SU-DHL-6 (cell line): Measurements from ENCODE around the gene CDH23.

Experiments used
- H2AFZ ChIP-seq: fragments of 200-600 bp; sonication (generic); 2 replicates; pipeline ENCODE4 v1.6.1; 2014; ENCODE audit warnings: low read depth, mild to moderate bottlenecking, moderate library complexity, mixed read lengths, antibody characterized with exemption, low read length; ENCODE audit not compliant: severe bottlenecking
- H3F3A ChIP-seq: fragments of 200-600 bp; shearing (Covaris generic); 2 replicates; pipeline ENCODE4 v1.6.0; 2016; ENCODE audit warnings: antibody characterized with exemption, mild to moderate bottlenecking; ENCODE audit not compliant: insufficient read depth
- H3K27ac ChIP-seq: fragments of 200-600 bp; sonication (generic); 2 replicates; pipeline ENCODE4 v1.5.1; 2016; ENCODE audit warnings: low read depth, mild to moderate bottlenecking, low read length, moderate library complexity, mixed read lengths
- H3K27me3 ChIP-seq: fragments of 200-600 bp; sonication (generic), shearing (Covaris generic); 2 replicates; pipeline ENCODE4 v1.6.0; 2014; ENCODE audit warnings: mild to moderate bottlenecking, low read length
- H3K36me3 ChIP-seq: fragments of 200-600 bp; sonication (generic); 2 replicates; pipeline ENCODE4 v1.6.1; 2014; ENCODE audit warnings: mild to moderate bottlenecking, low read length, mixed read lengths
- H3K4me2 ChIP-seq: fragments of 300-600, 200-600 bp; shearing (Covaris generic), sonication (generic); 2 replicates; pipeline ENCODE4 v1.6.0; 2014; ENCODE audit warnings: low read length, low read depth, mild to moderate bottlenecking; ENCODE audit not compliant: poor library complexity, severe bottlenecking
- H3K4me3 ChIP-seq: fragments of 200-600 bp; sonication (generic); 2 replicates; pipeline ENCODE4 v1.5.1; 2014; ENCODE audit warnings: antibody characterized with exemption, low read length, mild to moderate bottlenecking, mixed read lengths; ENCODE audit not compliant: insufficient read depth, poor library complexity, severe bottlenecking
- H3K79me2 ChIP-seq: fragments of 200-600 bp; sonication (generic); 2 replicates; pipeline ENCODE4 v1.6.1; 2014; ENCODE audit warnings: mild to moderate bottlenecking, low read length, moderate library complexity; ENCODE audit not compliant: insufficient read depth
- H3K9ac ChIP-seq: fragments of 200-600 bp; sonication (generic); 2 replicates; pipeline ENCODE4 v1.7.0; 2014; ENCODE audit warnings: mild to moderate bottlenecking, low read length
- H3K9me2 ChIP-seq: fragments of 200-600 bp; sonication (generic); replicated peaks from 2 replicates; pipeline ENCODE4 v1.6.1; 2014; ENCODE audit warnings: low read length; ENCODE audit not compliant: insufficient read depth
- H3K9me3 ChIP-seq: fragments of 200-600 bp; sonication (generic); 2 replicates; pipeline ENCODE4 v1.6.1; 2014; ENCODE audit warnings: low read length, mixed read lengths; ENCODE audit not compliant: insufficient read depth
- H4K20me1 ChIP-seq: fragments of 200-600 bp; sonication (generic); 2 replicates; pipeline ENCODE4 v1.6.1; 2014; ENCODE audit warnings: low read depth, mild to moderate bottlenecking, antibody characterized with exemption, low read length, moderate library complexity, mixed read lengths
- EZH2phosphoT487 ChIP-seq: fragments of 200-600 bp; sonication (generic), shearing (Covaris generic); conservative IDR thresholded peaks from 2 replicates; pipeline ENCODE4 v1.6.1; 2018; ENCODE audit warnings: mild to moderate bottlenecking, antibody characterized with exemption, low read length, moderate library complexity, mixed read lengths
- TF ChIP-seq, protein P1 (sequence below): fragments of 200-600 bp; sonication (generic); IDR thresholded peaks from one replicate; pipeline ENCODE4 v1.5.1; 2017; ENCODE audit warnings: antibody characterized with exemption, mild to moderate bottlenecking, low read length, moderate library complexity; ENCODE audit not compliant: insufficient read depth, poor library complexity, severe bottlenecking

The CDH23 gene

GRCh38 chr10:71494476-71494875, 97.8 kb downstream of the CDH23 start:
- TF ChIP-seq, protein P1, sequence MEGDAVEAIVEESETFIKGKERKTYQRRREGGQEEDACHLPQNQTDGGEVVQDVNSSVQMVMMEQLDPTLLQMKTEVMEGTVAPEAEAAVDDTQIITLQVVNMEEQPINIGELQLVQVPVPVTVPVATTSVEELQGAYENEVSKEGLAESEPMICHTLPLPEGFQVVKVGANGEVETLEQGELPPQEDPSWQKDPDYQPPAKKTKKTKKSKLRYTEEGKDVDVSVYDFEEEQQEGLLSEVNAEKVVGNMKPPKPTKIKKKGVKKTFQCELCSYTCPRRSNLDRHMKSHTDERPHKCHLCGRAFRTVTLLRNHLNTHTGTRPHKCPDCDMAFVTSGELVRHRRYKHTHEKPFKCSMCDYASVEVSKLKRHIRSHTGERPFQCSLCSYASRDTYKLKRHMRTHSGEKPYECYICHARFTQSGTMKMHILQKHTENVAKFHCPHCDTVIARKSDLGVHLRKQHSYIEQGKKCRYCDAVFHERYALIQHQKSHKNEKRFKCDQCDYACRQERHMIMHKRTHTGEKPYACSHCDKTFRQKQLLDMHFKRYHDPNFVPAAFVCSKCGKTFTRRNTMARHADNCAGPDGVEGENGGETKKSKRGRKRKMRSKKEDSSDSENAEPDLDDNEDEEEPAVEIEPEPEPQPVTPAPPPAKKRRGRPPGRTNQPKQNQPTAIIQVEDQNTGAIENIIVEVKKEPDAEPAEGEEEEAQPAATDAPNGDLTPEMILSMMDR: no peak
- no peak for TF ChIP-seq EZH2phosphoT487
- no peaks in the 10 kb centered on the region for H3K9me3 ChIP-seq

DNA sequence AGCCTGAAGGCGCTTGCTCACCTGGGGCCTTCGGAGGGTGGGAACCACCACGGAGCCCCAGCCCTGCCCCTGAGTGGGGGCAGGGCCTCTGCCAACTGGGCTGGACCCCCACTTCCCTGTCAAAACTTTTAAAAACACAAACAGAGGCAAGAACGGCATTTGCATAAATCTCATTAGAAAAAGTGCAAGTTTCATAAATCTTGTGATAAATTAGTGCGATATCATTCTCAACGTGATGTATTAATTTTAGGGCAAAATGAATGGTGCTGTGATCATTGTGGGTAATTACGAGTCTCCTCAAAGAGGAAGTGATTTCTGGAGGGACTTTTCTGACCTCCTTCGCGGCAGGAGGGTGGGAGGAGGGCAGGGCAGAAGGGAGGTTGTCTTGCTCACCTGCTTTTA, 98.3 kb downstream of the CDH23 start:
- Histone ChIP-seq H3F3A (no peaks in the 10 kb centered on the region), H3K36me3 (no peaks in the 10 kb centered on the region), H3K4me3 (no peak overlapping the region), H3K27me3 (no peaks in the 10 kb centered on the region), H3K9me2 (no peaks in the 10 kb centered on the region), H4K20me1 (no peaks in the 10 kb centered on the region), H3K9me3 (no peaks in the 10 kb centered on the region), H2AFZ (no peak overlapping the region), H3K79me2 (no peaks in the 10 kb centered on the region), H3K27ac (no peak overlapping the region), H3K4me2 (no peak overlapping the region), H3K9ac (no peak overlapping the region)
- TF ChIP-seq EZH2phosphoT487: no peak
- TF ChIP-seq, protein P1: no peak

More at GRCh38 chr10:71494476-71494875, 97.8 kb downstream of the CDH23 start:
- H3K79me2 ChIP-seq: no peaks in the 10 kb centered on the region
- no peak overlapping the region for H2AFZ ChIP-seq
- no peaks in the 10 kb centered on the region for H3K27me3 ChIP-seq
- no peak overlapping the region for H3K4me3 ChIP-seq
- H3K4me2 ChIP-seq: no peak overlapping the region
- H4K20me1 ChIP-seq: no peaks in the 10 kb centered on the region
- H3K27ac ChIP-seq: no peak overlapping the region
- H3K9ac ChIP-seq: no peak overlapping the region
- no peaks in the 10 kb centered on the region for H3K36me3 ChIP-seq
- no peaks in the 10 kb centered on the region for H3F3A ChIP-seq
- no peaks in the 10 kb centered on the region for H3K9me2 ChIP-seq

DNA sequence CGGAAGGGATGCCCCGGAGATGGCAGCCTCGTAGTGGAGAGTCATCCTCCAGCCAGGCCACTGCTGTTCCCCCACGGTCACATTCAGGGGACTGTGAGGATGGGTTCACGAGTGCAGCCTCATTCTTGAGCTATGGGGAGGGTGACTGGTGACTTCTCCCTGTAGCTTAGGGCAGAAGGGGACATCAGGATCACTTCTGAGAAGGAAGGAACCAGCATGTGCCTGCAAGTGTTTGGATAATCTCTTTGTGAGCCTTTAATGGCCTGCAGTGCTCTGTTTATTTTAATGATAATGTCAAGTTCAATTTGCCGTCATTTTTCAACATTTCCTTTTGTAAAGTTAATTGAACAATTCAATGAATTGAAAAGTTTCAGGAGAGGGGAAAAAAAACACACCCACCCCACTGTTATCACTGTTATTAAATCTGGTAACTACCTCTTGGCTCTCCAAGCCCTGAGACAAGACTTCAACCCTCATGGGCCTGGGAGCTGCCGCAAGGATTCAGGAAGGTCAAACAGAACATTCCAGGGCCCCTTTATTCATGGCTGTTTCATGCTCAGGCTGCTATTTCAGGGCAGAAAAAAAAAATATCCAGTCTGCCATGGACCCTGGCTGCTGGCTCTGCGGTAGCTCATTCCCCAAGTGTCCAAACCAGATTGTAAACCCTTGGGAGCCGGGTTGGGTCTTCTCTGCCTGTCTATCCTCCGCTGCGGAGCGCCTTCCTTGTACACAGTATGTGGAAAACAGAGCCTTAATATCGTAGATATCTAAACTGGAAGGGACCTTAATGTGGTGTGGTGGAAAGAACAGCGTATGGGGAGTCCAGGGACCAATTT, 100.4 kb downstream of the CDH23 start:
- H2AFZ ChIP-seq: no peak overlapping the region
- no peaks in the 10 kb centered on the region for H3K79me2 ChIP-seq
- no peak overlapping the region for H3K4me3 ChIP-seq
- H3K9ac ChIP-seq: no peak overlapping the region
- no peaks in the 10 kb centered on the region for H4K20me1 ChIP-seq
- TF ChIP-seq EZH2phosphoT487: no peak
- TF ChIP-seq, protein P1: no peak
- no peaks in the 10 kb centered on the region for H3K36me3 ChIP-seq
- H3K9me3 ChIP-seq: no peaks in the 10 kb centered on the region
- no peaks in the 10 kb centered on the region for H3K9me2 ChIP-seq
- H3F3A ChIP-seq: no peaks in the 10 kb centered on the region
- H3K4me2 ChIP-seq: no peak overlapping the region
- no peaks in the 10 kb centered on the region for H3K27me3 ChIP-seq
- H3K27ac ChIP-seq: no peak overlapping the region
